Neuronal stem cell (in vitro differentiated cells): Measurements from ENCODE around the gene F7.

Source experiments
- DNase-seq: peaks from one replicate; pipeline ENCODE4 v3.0.0-alpha.2; 2013; ENCODE audit warnings: low spot score
- H2AFZ ChIP-seq: one replicate; pipeline ENCODE4 v1.6.1; 2013; ENCODE audit warnings: mild to moderate bottlenecking, low read length, inconsistent platforms
- H2AK5ac ChIP-seq: 2 replicates; pipeline ENCODE4 v1.6.1; 2013; ENCODE audit warnings: low read depth, mild to moderate bottlenecking, inconsistent platforms, low read length, moderate library complexity, mixed read lengths
- H2BK120ac ChIP-seq: 2 replicates; pipeline ENCODE4 v1.6.1; 2013; ENCODE audit warnings: low read depth, mild to moderate bottlenecking, inconsistent platforms, low read length, moderate library complexity, mixed read lengths
- H2BK12ac ChIP-seq: one replicate; pipeline ENCODE4 v1.6.1; 2013; ENCODE audit warnings: low read length, inconsistent platforms
- H2BK15ac ChIP-seq: 2 replicates; pipeline ENCODE4 v1.6.1; 2013; ENCODE audit warnings: mild to moderate bottlenecking, low read length, inconsistent platforms, mixed read lengths
- H2BK5ac ChIP-seq: one replicate; pipeline ENCODE4 v1.6.1; 2013; ENCODE audit warnings: inconsistent platforms, mild to moderate bottlenecking, low read length, moderate library complexity
- H3K14ac ChIP-seq: one replicate; pipeline ENCODE4 v1.6.1; 2013; ENCODE audit warnings: low read length, inconsistent platforms
- H3K18ac ChIP-seq: 2 replicates; pipeline ENCODE4 v1.6.1; 2013; ENCODE audit warnings: low read length, inconsistent platforms
- H3K23ac ChIP-seq: 2 replicates; pipeline ENCODE4 v1.6.1; 2013; ENCODE audit warnings: low read depth, mild to moderate bottlenecking, mixed read lengths, low read length, inconsistent platforms; ENCODE audit not compliant: poor library complexity
- H3K27ac ChIP-seq: replicated peaks from 3 replicates; pipeline ENCODE4 v1.5.1; 2013; ENCODE audit warnings: low read length, inconsistent platforms
- H3K27me3 ChIP-seq, 3 experiments: 2 replicates each; pipeline ENCODE4 v1.6.1; 2013; ENCODE audit warnings: low read length in 3 of 3, mild to moderate bottlenecking in 2 of 3, inconsistent platforms in 1 of 3, low read depth in 1 of 3, mixed read lengths in 1 of 3, moderate library complexity in 1 of 3; ENCODE audit not compliant: control insufficient read depth in 3 of 3, insufficient read depth in 3 of 3
- H3K36me3 ChIP-seq, 2 donors: replicated peaks in 1 of 2; 2 replicates each; pipeline ENCODE4 v1.6.1; 2013; ENCODE audit warnings: low read length in 2 of 2; ENCODE audit not compliant: control insufficient read depth in 2 of 2, insufficient read depth in 2 of 2
- H3K4ac ChIP-seq: 2 replicates; pipeline ENCODE4 v1.6.1; 2013; ENCODE audit warnings: inconsistent platforms, mild to moderate bottlenecking, low read length, moderate library complexity
- H3K4me1 ChIP-seq, 2 donors: 1 replicate in 1 of 2; 2 replicates in 1 of 2; pipeline ENCODE4 v1.6.1; 2013; ENCODE audit warnings: low read length in 2 of 2, low read depth in 1 of 2; ENCODE audit not compliant: control insufficient read depth in 2 of 2, insufficient read depth in 1 of 2
- H3K4me2 ChIP-seq: one replicate; pipeline ENCODE4 v1.6.1; 2013; ENCODE audit warnings: mild to moderate bottlenecking, low read length, inconsistent platforms; ENCODE audit not compliant: insufficient read depth, poor library complexity, severe bottlenecking
- H3K4me3 ChIP-seq, 2 donors: 2 replicates each; pipeline ENCODE4 v1.5.1; 2013; ENCODE audit warnings: low read length in 2 of 2, mild to moderate bottlenecking in 2 of 2, inconsistent platforms in 1 of 2, moderate library complexity in 1 of 2
- H3K79me1 ChIP-seq: one replicate; pipeline ENCODE4 v1.6.1; 2013; ENCODE audit warnings: low read depth, mild to moderate bottlenecking, inconsistent platforms, low read length, moderate library complexity
- H3K9ac ChIP-seq: one replicate; pipeline ENCODE4 v1.6.1; 2013; ENCODE audit warnings: mild to moderate bottlenecking, low read depth, low read length, inconsistent platforms; ENCODE audit not compliant: poor library complexity
- H3K9me3 ChIP-seq, 2 donors: replicated peaks in 1 of 2; 2 replicates each; pipeline versions ENCODE3 to v1.6.1; 2013; ENCODE audit warnings: low read length in 2 of 2, mild to moderate bottlenecking in 2 of 2, inconsistent platforms in 1 of 2, low read depth in 1 of 2, mixed read lengths in 1 of 2, moderate library complexity in 1 of 2; ENCODE audit not compliant: control insufficient read depth in 2 of 2, insufficient read depth in 1 of 2
- H4K8ac ChIP-seq: one replicate; pipeline ENCODE4 v1.6.1; 2013; ENCODE audit warnings: low read depth, mild to moderate bottlenecking, inconsistent platforms, low read length, moderate library complexity
- H4K91ac ChIP-seq: one replicate; pipeline ENCODE4 v1.6.1; 2013; ENCODE audit warnings: low read length, low read depth, mild to moderate bottlenecking, inconsistent platforms; ENCODE audit not compliant: poor library complexity
- WGBS, 2 donors: extraction: QIAGEN DNeasy Blood & Tissue Kit; methylation state at CpG; one replicate each; pipeline ENCODE4 v1.1.7; 2013; ENCODE audit warnings: missing lambda C conversion rate in 2 of 2, mixed read lengths in 1 of 2; ENCODE audit not compliant: insufficient read length in 2 of 2, insufficient replicate concordance in 1 of 2; ENCODE audit errors: extremely low coverage in 2 of 2; 5-methylcytosine and 5-hydroxymethylcytosine counted together

The F7 gene

DNA sequence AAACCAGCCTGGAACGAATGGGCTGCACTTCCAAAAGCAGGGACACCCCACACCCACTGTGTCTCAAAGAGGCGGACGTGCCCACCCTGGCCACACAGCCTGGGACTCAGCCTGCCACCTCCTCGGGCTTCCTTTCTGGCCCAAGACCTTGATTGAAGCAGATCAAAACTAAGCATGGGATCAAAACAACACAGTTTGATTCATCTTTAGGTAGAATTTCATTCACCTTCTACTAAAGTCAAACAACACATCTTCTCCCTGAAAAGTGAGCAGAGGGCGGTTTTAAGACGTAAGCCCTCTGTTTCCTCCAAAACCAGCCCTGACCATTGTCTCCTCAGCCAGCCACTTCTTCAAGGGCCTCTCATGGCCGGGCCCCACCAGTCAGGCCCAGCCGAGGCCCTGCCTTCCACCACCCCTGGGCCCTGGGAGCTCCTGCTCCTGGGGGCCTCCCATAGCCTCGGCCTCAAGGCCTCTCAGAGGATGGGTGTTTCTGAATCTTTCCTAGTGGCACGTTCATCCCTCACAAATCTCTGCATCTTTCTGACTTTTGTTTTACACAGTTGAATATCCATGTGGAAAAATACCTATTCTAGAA lies 10.7 kb downstream of the F7 start:
- no peak overlapping the region for H4K8ac ChIP-seq
- H3K79me1 ChIP-seq = no peaks in the 10 kb centered on the region
- no peak overlapping the region for H3K23ac ChIP-seq
- H2AK5ac ChIP-seq = no peak overlapping the region
- H3K36me3 ChIP-seq = peaks cover 0 to 2% of the 10 kb centered on the region in 2 donors
- DNase-seq = no peak
- H3K18ac ChIP-seq = no peak overlapping the region
- H3K4me2 ChIP-seq = no peak overlapping the region
- no peak overlapping the region for H2AFZ ChIP-seq
- no peak overlapping the region for H3K4me3 ChIP-seq
- no peak overlapping the region for H2BK5ac ChIP-seq
- H3K9me3 ChIP-seq = peaks cover 0 to 8% of the 10 kb centered on the region in 2 donors
- H4K91ac ChIP-seq = no peak overlapping the region
- no peak overlapping the region for H2BK120ac ChIP-seq
- no CpG with 5 or more reads among the region's 10 CpGs for WGBS, 2 donors
- peaks cover 0 to 1% of the 10 kb centered on the region in 2 donors for H3K4me1 ChIP-seq
- no peak overlapping the region for H3K27ac ChIP-seq
- peaks cover 0 to 5% (median 0%) of the 10 kb centered on the region in 3 experiments for H3K27me3 ChIP-seq
- H3K14ac ChIP-seq = no peak overlapping the region
- H2BK15ac ChIP-seq = no peak overlapping the region
- H3K9ac ChIP-seq = no peak overlapping the region
- no peak overlapping the region for H2BK12ac ChIP-seq
- no peak overlapping the region for H3K4ac ChIP-seq

DNA sequence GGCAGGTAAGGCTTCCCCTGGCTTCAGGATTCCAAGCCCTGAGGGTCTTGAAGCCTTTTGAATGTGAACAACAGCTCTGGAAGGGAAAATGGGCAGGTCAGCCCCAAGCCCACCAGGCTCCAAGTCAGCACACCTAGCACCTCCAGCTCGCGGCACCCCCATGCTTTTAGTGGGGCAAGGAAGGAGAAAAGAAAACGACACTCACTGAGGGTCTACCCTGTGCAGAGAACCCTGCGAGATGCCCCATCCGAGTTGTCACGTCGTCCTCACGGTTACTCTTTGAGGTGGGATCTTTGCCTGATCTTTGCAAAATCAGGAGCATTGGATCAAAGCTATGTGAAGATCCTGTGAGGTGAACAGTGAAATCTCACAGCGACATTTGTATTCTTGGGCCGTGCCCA lies 11.3 kb downstream of the F7 start:
- no peak overlapping the region for H3K14ac ChIP-seq
- no peak overlapping the region for H2AK5ac ChIP-seq
- H3K27ac ChIP-seq = no peak overlapping the region
- H2BK5ac ChIP-seq = no peak overlapping the region
- no peak overlapping the region for H2BK12ac ChIP-seq
- H2BK15ac ChIP-seq = no peak overlapping the region
- H2AFZ ChIP-seq = no peak overlapping the region
- H3K27me3 ChIP-seq = peaks cover 0 to 6% (median 0%) of the 10 kb centered on the region in 3 experiments
- peaks cover 0 to 2% of the 10 kb centered on the region in 2 donors for H3K36me3 ChIP-seq
- WGBS, 2 donors = no CpG with 5 or more reads among the region's 10 CpGs
- no peak overlapping the region for H3K23ac ChIP-seq
- H3K79me1 ChIP-seq = no peaks in the 10 kb centered on the region
- H3K9me3 ChIP-seq = peaks cover 0 to 6% of the 10 kb centered on the region in 2 donors
- no peak for DNase-seq
- H3K9ac ChIP-seq = no peak overlapping the region
- no peak overlapping the region for H2BK120ac ChIP-seq
- H3K4me2 ChIP-seq = no peak overlapping the region
- no peak overlapping the region for H4K91ac ChIP-seq
- no peak overlapping the region for H4K8ac ChIP-seq
- no peak overlapping the region for H3K4ac ChIP-seq
- H3K4me1 ChIP-seq = peaks cover 0 to 1% of the 10 kb centered on the region in 2 donors
- H3K18ac ChIP-seq = no peak overlapping the region
- H3K4me3 ChIP-seq = no peak overlapping the region

DNA sequence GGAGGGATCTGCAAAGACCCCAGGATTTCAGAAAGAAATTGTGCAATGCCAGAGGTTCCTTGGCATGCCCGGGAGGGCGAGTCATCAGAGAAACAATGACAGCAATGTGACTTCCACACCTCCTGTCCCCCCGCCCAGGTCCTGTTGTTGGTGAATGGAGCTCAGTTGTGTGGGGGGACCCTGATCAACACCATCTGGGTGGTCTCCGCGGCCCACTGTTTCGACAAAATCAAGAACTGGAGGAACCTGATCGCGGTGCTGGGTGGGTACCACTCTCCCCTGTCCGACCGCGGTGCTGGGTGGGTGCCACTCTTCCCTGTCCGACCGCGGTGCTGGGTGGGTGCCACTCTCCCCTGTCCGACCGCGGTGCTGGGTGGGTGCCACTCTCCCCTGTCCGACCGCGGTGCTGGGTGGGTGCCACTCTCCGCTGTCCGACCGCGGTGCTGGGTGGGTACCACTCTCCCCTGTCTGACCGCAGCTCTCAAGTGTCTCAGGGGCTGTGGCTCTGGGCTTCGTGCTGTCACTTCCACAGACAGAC lies 11.8 kb downstream of the F7 start:
- Histone ChIP-seq H3K27me3 (peaks cover 0 to 6% (median 0%) of the 10 kb centered on the region in 3 experiments), H3K14ac (peak overlapping the region; percentile 60), H3K4me2 (no peak overlapping the region), H3K79me1 (no peaks in the 10 kb centered on the region), H3K23ac (no peak overlapping the region), H4K91ac (no peak overlapping the region), H2BK15ac (peak overlapping the region; percentile 42), H2BK120ac (no peak overlapping the region), H3K4ac (no peak overlapping the region), H3K9me3 (peaks cover 0 to 6% of the 10 kb centered on the region in 2 donors), H4K8ac (no peak overlapping the region), H3K4me1 (peaks cover 0 to 1% of the 10 kb centered on the region in 2 donors), H3K36me3 (peaks cover 0 to 2% of the 10 kb centered on the region in 2 donors), H2BK5ac (no peak overlapping the region), H3K27ac (no peak overlapping the region), H2AFZ (no peak overlapping the region), H3K18ac (peak overlapping the region; percentile 34), H2AK5ac (peak overlapping the region; percentile 49), H2BK12ac (no peak overlapping the region), H3K9ac (no peak overlapping the region), H3K4me3 (peak overlapping the region in 1 of 2 donors; percentile 14)
- WGBS, 2 donors = no CpG with 5 or more reads among the region's 26 CpGs
- DNase-seq = no peak

DNA sequence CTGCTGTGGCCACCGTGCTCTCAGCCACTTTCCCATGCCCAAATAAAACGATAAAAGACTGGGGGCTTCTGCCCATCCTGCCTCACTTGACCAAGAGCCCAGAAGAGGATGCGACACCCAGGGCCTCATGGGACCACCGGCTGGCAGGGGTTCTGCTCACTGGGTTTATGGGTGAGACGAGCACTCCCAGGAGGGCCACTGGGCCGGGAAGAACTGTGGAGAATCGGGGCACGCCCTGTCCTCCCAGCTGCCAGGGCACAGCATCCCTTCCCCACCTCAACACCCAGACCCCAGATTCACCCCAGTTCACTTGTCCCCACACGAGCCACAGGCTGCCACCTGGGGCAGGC lies 12.3 kb downstream of the F7 start:
- H4K8ac ChIP-seq = no peak overlapping the region
- H3K79me1 ChIP-seq = no peaks in the 10 kb centered on the region
- no peak overlapping the region for H2BK12ac ChIP-seq
- no peak overlapping the region for H2BK5ac ChIP-seq
- H3K36me3 ChIP-seq = peaks cover 0 to 2% of the 10 kb centered on the region in 2 donors
- peaks cover 4 to 6% of the 10 kb centered on the region in 2 donors for H3K4me1 ChIP-seq
- peak overlapping the region; percentile 60 for H3K14ac ChIP-seq
- H3K18ac ChIP-seq = peak overlapping the region; percentile 34
- peak overlapping the region; percentile 49 for H2AK5ac ChIP-seq
- no peak overlapping the region for H3K23ac ChIP-seq
- no peak overlapping the region for H3K9ac ChIP-seq
- no peak overlapping the region for H3K4ac ChIP-seq
- H3K4me2 ChIP-seq = no peak overlapping the region
- H2AFZ ChIP-seq = no peak overlapping the region
- H3K27me3 ChIP-seq = peaks cover 0 to 6% (median 0%) of the 10 kb centered on the region in 3 experiments
- no peak overlapping the region for H3K27ac ChIP-seq
- no peak overlapping the region for H2BK120ac ChIP-seq
- no peak for DNase-seq
- peak overlapping the region; percentile 42 for H2BK15ac ChIP-seq
- H3K9me3 ChIP-seq = peaks cover 0 to 6% of the 10 kb centered on the region in 2 donors
- H3K4me3 ChIP-seq = no peak overlapping the region
- no CpG with 5 or more reads among the region's 9 CpGs for WGBS, 2 donors
- H4K91ac ChIP-seq = no peak overlapping the region
